Neuronal stem cell (in vitro differentiated cells): Measurements from ENCODE around the gene RNF17.

Source experiments
- DNase-seq: peaks from one replicate; pipeline ENCODE4 v3.0.0-alpha.2; 2013; ENCODE audit warnings: low spot score
- H2AFZ ChIP-seq: one replicate; pipeline ENCODE4 v1.6.1; 2013; ENCODE audit warnings: mild to moderate bottlenecking, low read length, inconsistent platforms
- H2AK5ac ChIP-seq: 2 replicates; pipeline ENCODE4 v1.6.1; 2013; ENCODE audit warnings: low read depth, mild to moderate bottlenecking, inconsistent platforms, low read length, moderate library complexity, mixed read lengths
- H2BK120ac ChIP-seq: 2 replicates; pipeline ENCODE4 v1.6.1; 2013; ENCODE audit warnings: low read depth, mild to moderate bottlenecking, inconsistent platforms, low read length, moderate library complexity, mixed read lengths
- H2BK12ac ChIP-seq: one replicate; pipeline ENCODE4 v1.6.1; 2013; ENCODE audit warnings: low read length, inconsistent platforms
- H2BK15ac ChIP-seq: 2 replicates; pipeline ENCODE4 v1.6.1; 2013; ENCODE audit warnings: mild to moderate bottlenecking, low read length, inconsistent platforms, mixed read lengths
- H2BK5ac ChIP-seq: one replicate; pipeline ENCODE4 v1.6.1; 2013; ENCODE audit warnings: inconsistent platforms, mild to moderate bottlenecking, low read length, moderate library complexity
- H3K14ac ChIP-seq: one replicate; pipeline ENCODE4 v1.6.1; 2013; ENCODE audit warnings: low read length, inconsistent platforms
- H3K18ac ChIP-seq: 2 replicates; pipeline ENCODE4 v1.6.1; 2013; ENCODE audit warnings: low read length, inconsistent platforms
- H3K23ac ChIP-seq: 2 replicates; pipeline ENCODE4 v1.6.1; 2013; ENCODE audit warnings: low read depth, mild to moderate bottlenecking, mixed read lengths, low read length, inconsistent platforms; ENCODE audit not compliant: poor library complexity
- H3K27ac ChIP-seq: replicated peaks from 3 replicates; pipeline ENCODE4 v1.5.1; 2013; ENCODE audit warnings: low read length, inconsistent platforms
- H3K27me3 ChIP-seq, 3 experiments: 2 replicates each; pipeline ENCODE4 v1.6.1; 2013; ENCODE audit warnings: low read length in 3 of 3, mild to moderate bottlenecking in 2 of 3, inconsistent platforms in 1 of 3, low read depth in 1 of 3, mixed read lengths in 1 of 3, moderate library complexity in 1 of 3; ENCODE audit not compliant: control insufficient read depth in 3 of 3, insufficient read depth in 3 of 3
- H3K36me3 ChIP-seq, 2 donors: replicated peaks in 1 of 2; 2 replicates each; pipeline ENCODE4 v1.6.1; 2013; ENCODE audit warnings: low read length in 2 of 2; ENCODE audit not compliant: control insufficient read depth in 2 of 2, insufficient read depth in 2 of 2
- H3K4ac ChIP-seq: 2 replicates; pipeline ENCODE4 v1.6.1; 2013; ENCODE audit warnings: inconsistent platforms, mild to moderate bottlenecking, low read length, moderate library complexity
- H3K4me1 ChIP-seq, 2 donors: 1 replicate in 1 of 2; 2 replicates in 1 of 2; pipeline ENCODE4 v1.6.1; 2013; ENCODE audit warnings: low read length in 2 of 2, low read depth in 1 of 2; ENCODE audit not compliant: control insufficient read depth in 2 of 2, insufficient read depth in 1 of 2
- H3K4me2 ChIP-seq: one replicate; pipeline ENCODE4 v1.6.1; 2013; ENCODE audit warnings: mild to moderate bottlenecking, low read length, inconsistent platforms; ENCODE audit not compliant: insufficient read depth, poor library complexity, severe bottlenecking
- H3K4me3 ChIP-seq, 2 donors: 2 replicates each; pipeline ENCODE4 v1.5.1; 2013; ENCODE audit warnings: low read length in 2 of 2, mild to moderate bottlenecking in 2 of 2, inconsistent platforms in 1 of 2, moderate library complexity in 1 of 2
- H3K79me1 ChIP-seq: one replicate; pipeline ENCODE4 v1.6.1; 2013; ENCODE audit warnings: low read depth, mild to moderate bottlenecking, inconsistent platforms, low read length, moderate library complexity
- H3K9ac ChIP-seq: one replicate; pipeline ENCODE4 v1.6.1; 2013; ENCODE audit warnings: mild to moderate bottlenecking, low read depth, low read length, inconsistent platforms; ENCODE audit not compliant: poor library complexity
- H3K9me3 ChIP-seq, 2 donors: replicated peaks in 1 of 2; 2 replicates each; pipeline versions ENCODE3 to v1.6.1; 2013; ENCODE audit warnings: low read length in 2 of 2, mild to moderate bottlenecking in 2 of 2, inconsistent platforms in 1 of 2, low read depth in 1 of 2, mixed read lengths in 1 of 2, moderate library complexity in 1 of 2; ENCODE audit not compliant: control insufficient read depth in 2 of 2, insufficient read depth in 1 of 2
- H4K8ac ChIP-seq: one replicate; pipeline ENCODE4 v1.6.1; 2013; ENCODE audit warnings: low read depth, mild to moderate bottlenecking, inconsistent platforms, low read length, moderate library complexity
- H4K91ac ChIP-seq: one replicate; pipeline ENCODE4 v1.6.1; 2013; ENCODE audit warnings: low read length, low read depth, mild to moderate bottlenecking, inconsistent platforms; ENCODE audit not compliant: poor library complexity
- WGBS, 2 donors: extraction: QIAGEN DNeasy Blood & Tissue Kit; methylation state at CpG; one replicate each; pipeline ENCODE4 v1.1.7; 2013; ENCODE audit warnings: missing lambda C conversion rate in 2 of 2, mixed read lengths in 1 of 2; ENCODE audit not compliant: insufficient read length in 2 of 2, insufficient replicate concordance in 1 of 2; ENCODE audit errors: extremely low coverage in 2 of 2; 5-methylcytosine and 5-hydroxymethylcytosine counted together

Gene RNF17

DNA sequence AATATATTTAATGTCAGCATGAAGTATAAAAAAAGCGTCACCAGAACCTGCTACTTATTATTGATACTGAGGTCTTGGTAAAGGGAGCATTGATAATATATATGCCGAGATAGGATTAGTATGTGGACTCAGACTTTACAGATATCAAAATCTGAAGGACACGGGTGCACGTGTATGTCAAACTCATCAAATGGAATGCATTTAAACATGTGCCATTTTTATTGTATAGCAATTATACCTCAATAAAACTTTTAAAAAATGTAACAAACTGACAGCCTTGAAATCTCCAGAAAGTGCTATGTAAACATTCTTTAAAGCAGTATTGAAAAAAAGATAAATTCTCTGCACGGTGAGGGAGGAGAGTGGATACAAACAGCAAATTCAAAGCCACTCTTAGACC is 157.9 kb downstream of the RNF17 start:
- no CpG with 5 or more reads among the region's 5 CpGs for WGBS, 2 donors
- H4K8ac ChIP-seq: no peak overlapping the region

DNA sequence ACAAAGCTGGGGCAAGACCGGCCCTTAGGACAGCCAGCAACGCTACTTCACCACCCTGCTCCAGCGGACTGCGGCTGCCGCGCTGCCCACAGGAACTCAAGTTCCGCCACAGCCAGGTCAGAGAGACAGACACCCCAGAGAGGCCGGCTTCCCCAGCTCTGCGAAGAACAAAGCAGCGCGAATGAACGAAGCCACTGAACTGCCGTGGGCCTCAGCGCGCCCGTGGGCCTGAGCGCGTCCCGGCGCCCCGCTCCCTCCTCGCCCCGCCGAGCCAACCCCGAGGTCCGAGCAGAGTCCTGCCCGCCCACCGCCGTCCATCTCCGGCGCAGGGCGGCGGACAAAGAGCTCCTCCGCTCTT is 158.4 kb downstream of the RNF17 start:
- H4K91ac ChIP-seq: no peak overlapping the region
- H2BK15ac ChIP-seq: no peak overlapping the region
- H3K27ac ChIP-seq: peak overlapping the region; percentile 83
- peak overlapping the region; percentile 73 to 99 for H3K4me3 ChIP-seq
- H3K23ac ChIP-seq: peak overlapping the region; percentile 47
- H3K79me1 ChIP-seq: peaks cover 3% of the 10 kb centered on the region
- H3K27me3 ChIP-seq: peaks cover 0 to 5% (median 0%) of the 10 kb centered on the region in 3 experiments
- H2AFZ ChIP-seq: peak overlapping the region; percentile 91
- H2BK5ac ChIP-seq: peak overlapping the region; percentile 32
- H4K8ac ChIP-seq: peak overlapping the region; percentile 84
- no peaks in the 10 kb centered on the region for H3K36me3 ChIP-seq
- no peak overlapping the region for H3K4ac ChIP-seq
- peak overlapping the region; percentile 47 for H3K4me2 ChIP-seq
- H3K14ac ChIP-seq: peak overlapping the region; percentile 79
- H3K9me3 ChIP-seq: no peaks in the 10 kb centered on the region
- H3K9ac ChIP-seq: peak overlapping the region; percentile 88
- H2BK120ac ChIP-seq: no peak overlapping the region
- H3K4me1 ChIP-seq: peaks cover 3 to 5% of the 10 kb centered on the region in 2 donors
- no peak for DNase-seq
- H2BK12ac ChIP-seq: no peak overlapping the region
- H3K18ac ChIP-seq: peak overlapping the region; percentile 95
- no CpG with 5 or more reads among the region's 34 CpGs for WGBS, 2 donors
- no peak overlapping the region for H2AK5ac ChIP-seq

More for the DNA sequence above, 157.9 kb downstream of the RNF17 start:
- Histone ChIP-seq H3K79me1 (peaks cover 3% of the 10 kb centered on the region), H3K36me3 (no peaks in the 10 kb centered on the region), H4K91ac (no peak overlapping the region), H3K9ac (peak overlapping the region; percentile 88), H3K9me3 (no peaks in the 10 kb centered on the region), H2BK12ac (no peak overlapping the region), H3K4me2 (peak overlapping the region; percentile 47), H2BK15ac (no peak overlapping the region), H3K14ac (no peak overlapping the region), H3K27ac (no peak overlapping the region), H3K4ac (no peak overlapping the region), H2BK120ac (no peak overlapping the region), H3K23ac (no peak overlapping the region), H3K27me3 (peaks cover 0 to 5% (median 0%) of the 10 kb centered on the region in 3 experiments), H3K4me1 (peaks cover 3 to 5% of the 10 kb centered on the region in 2 donors), H3K4me3 (peak overlapping the region; percentile 73 to 99), H2AFZ (peak overlapping the region; percentile 91), H2BK5ac (no peak overlapping the region), H2AK5ac (no peak overlapping the region), H3K18ac (no peak overlapping the region)
- DNase-seq: no peak

DNA sequence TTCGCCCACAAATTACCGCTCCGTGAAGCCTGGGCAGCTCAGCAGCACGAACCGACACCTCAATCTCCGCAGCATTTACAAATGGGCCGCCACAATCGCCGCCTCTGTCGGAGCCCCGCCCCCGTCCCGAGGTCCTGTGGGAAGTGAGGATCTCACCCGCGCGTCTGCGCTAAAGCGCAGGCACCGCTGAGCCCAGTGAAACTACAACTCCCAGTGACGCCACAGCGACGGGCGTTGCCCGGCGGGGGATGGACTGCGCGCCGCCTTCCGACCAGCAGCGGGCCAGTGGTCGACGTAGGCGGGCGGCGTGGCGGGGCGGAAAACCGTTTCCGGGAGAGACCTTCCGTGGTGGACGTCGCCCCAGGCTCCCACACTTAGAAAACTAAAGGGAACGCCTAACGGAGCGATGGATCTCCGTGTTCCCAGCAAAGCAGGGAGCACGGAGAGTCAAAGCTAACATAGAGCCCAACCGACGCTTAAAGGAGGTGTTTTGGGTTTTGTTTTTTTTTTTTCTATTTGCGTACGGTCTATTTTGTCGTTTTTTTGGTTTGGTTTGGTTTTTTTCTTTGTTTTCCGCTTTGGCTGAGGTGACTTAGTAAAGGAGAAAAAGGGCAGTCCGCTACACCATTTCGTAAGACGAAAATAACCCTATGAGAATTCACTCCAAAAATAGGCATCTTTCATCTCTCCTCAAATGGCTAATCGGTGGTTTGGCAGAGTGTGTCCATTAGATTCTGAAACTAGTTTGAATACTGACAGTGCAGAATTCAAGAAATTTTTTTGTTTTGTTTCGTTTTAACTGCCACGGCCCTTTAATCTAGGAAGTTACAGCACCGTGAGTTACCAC is 159.0 kb downstream of the RNF17 start:
- H3K79me1 ChIP-seq: peaks cover 3% of the 10 kb centered on the region
- H2BK120ac ChIP-seq: no peak overlapping the region
- H3K9ac ChIP-seq: peak overlapping the region; percentile 88
- H3K14ac ChIP-seq: peak overlapping the region; percentile 79
- peak overlapping the region; percentile 73 to 99 for H3K4me3 ChIP-seq
- H3K9me3 ChIP-seq: no peaks in the 10 kb centered on the region
- H2BK5ac ChIP-seq: peak overlapping the region; percentile 32
- peak overlapping the region; percentile 91 for H2AFZ ChIP-seq
- H3K36me3 ChIP-seq: no peaks in the 10 kb centered on the region
- H4K91ac ChIP-seq: no peak overlapping the region
- H3K27ac ChIP-seq: peak overlapping the region; percentile 83
- peaks cover 0 to 5% (median 0%) of the 10 kb centered on the region in 3 experiments for H3K27me3 ChIP-seq
- H2AK5ac ChIP-seq: no peak overlapping the region
- peak overlapping the region; percentile 66 for H3K4me2 ChIP-seq
- no peak overlapping the region for H2BK12ac ChIP-seq
- peak overlapping the region; percentile 95 for H3K18ac ChIP-seq
- H3K23ac ChIP-seq: peak overlapping the region; percentile 47
- H3K4ac ChIP-seq: no peak overlapping the region
- DNase-seq: peak; percentile 93
- no peak overlapping the region for H2BK15ac ChIP-seq
- H3K4me1 ChIP-seq: peaks cover 3 to 5% of the 10 kb centered on the region in 2 donors
- H4K8ac ChIP-seq: peak overlapping the region; percentile 84
- WGBS, 2 donors: no CpG with 5 or more reads among the region's 60 CpGs
